ENCODE measurements around the gene RAD51B. TPM values are rescaled to one million over a fixed set of nuclear protein-coding genes. Genes with fewer than 3 reads are reported as not detected.

The RAD51B gene
- total RNA-seq, 1 experiment from 2014 or later, result 8.5 TPM

DNA sequence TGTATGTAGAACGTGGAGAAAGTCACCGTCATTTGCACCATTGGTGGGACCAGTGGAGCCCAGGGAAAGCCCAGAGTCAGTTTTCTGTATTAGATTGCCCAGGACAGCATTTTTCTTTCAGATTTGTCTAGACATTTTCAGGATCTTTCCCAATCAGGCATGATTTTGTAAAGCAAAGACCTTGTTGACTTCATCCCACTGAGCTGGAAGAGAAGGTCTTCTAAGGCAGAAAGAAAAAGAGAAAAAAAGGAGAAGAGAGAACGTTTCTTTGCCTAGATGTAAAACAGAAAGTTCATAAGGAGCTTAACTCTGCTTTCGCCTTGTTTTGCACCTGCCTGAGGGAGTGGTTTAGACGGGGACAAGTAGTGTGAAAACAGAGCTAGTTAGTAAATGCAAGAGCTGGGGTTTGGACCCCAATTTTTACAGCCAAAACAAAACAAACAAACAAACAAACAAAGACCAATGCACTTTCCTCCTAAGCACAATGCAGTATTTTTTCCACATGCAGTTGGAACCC is 700.1 kb downstream of the RAD51B start:
- no peaks in the 10 kb centered on the region for H3K36me3 ChIP-seq (ENCODE audit: control insufficient read depth, insufficient read depth, low read length)
- in situ Hi-C loops (cut with HindIII; ENCODE audit: low pct_unique_long_range_greater_than_20kb, low sequenced_read_pairs), result no loop called here
- ChIA-PET POLR2A (no interaction called here), CTCF (no interaction called here)
- TF ChIP-seq, protein P1, sequence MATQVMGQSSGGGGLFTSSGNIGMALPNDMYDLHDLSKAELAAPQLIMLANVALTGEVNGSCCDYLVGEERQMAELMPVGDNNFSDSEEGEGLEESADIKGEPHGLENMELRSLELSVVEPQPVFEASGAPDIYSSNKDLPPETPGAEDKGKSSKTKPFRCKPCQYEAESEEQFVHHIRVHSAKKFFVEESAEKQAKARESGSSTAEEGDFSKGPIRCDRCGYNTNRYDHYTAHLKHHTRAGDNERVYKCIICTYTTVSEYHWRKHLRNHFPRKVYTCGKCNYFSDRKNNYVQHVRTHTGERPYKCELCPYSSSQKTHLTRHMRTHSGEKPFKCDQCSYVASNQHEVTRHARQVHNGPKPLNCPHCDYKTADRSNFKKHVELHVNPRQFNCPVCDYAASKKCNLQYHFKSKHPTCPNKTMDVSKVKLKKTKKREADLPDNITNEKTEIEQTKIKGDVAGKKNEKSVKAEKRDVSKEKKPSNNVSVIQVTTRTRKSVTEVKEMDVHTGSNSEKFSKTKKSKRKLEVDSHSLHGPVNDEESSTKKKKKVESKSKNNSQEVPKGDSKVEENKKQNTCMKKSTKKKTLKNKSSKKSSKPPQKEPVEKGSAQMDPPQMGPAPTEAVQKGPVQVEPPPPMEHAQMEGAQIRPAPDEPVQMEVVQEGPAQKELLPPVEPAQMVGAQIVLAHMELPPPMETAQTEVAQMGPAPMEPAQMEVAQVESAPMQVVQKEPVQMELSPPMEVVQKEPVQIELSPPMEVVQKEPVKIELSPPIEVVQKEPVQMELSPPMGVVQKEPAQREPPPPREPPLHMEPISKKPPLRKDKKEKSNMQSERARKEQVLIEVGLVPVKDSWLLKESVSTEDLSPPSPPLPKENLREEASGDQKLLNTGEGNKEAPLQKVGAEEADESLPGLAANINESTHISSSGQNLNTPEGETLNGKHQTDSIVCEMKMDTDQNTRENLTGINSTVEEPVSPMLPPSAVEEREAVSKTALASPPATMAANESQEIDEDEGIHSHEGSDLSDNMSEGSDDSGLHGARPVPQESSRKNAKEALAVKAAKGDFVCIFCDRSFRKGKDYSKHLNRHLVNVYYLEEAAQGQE (IDR thresholded peaks at IDR 0.05; ENCODE audit: insufficient read depth in 1 of 2, low read depth in 2 of 2, low read length in 1 of 2), result no peak
- no peak for TF ChIP-seq TCF7L2 (IDR thresholded peaks at IDR 0.05; ENCODE audit: low read depth, low read length)
- no peak for TF ChIP-seq SIN3A (IDR thresholded peaks at IDR 0.05; ENCODE audit: borderline replicate concordance, insufficient read depth, low read depth, low read length)
- TF ChIP-seq POLR2AphosphoS5 (IDR thresholded peaks at IDR 0.05; ENCODE audit: low read depth, low read length), result no peak
- TF ChIP-seq, protein P2, sequence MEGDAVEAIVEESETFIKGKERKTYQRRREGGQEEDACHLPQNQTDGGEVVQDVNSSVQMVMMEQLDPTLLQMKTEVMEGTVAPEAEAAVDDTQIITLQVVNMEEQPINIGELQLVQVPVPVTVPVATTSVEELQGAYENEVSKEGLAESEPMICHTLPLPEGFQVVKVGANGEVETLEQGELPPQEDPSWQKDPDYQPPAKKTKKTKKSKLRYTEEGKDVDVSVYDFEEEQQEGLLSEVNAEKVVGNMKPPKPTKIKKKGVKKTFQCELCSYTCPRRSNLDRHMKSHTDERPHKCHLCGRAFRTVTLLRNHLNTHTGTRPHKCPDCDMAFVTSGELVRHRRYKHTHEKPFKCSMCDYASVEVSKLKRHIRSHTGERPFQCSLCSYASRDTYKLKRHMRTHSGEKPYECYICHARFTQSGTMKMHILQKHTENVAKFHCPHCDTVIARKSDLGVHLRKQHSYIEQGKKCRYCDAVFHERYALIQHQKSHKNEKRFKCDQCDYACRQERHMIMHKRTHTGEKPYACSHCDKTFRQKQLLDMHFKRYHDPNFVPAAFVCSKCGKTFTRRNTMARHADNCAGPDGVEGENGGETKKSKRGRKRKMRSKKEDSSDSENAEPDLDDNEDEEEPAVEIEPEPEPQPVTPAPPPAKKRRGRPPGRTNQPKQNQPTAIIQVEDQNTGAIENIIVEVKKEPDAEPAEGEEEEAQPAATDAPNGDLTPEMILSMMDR (IDR thresholded peaks at IDR 0.05), result no peak
- intact Hi-C loops (cut with micrococcal nuclease; ENCODE audit: unreplicated experiment), result no loop called here
- no peak for ATAC-seq
- no peaks in the 10 kb centered on the region for H3K4me1 ChIP-seq (ENCODE audit: control insufficient read depth, insufficient read depth, low read length)
- no TSS peak for BruUV-seq (replicated peaks)
- H3K27ac ChIP-seq (ENCODE audit: low read length), result no peak overlapping the region
- H3K9me3 ChIP-seq (ENCODE audit: control insufficient read depth, insufficient read depth, low read depth, low read length), result no peaks in the 10 kb centered on the region
- H3K4me3 ChIP-seq (ENCODE audit: low read depth in 2 of 2, low read length in 2 of 2), result no peak overlapping the region
- H3K27me3 ChIP-seq (ENCODE audit: control insufficient read depth, insufficient read depth, low read length), result no peaks in the 10 kb centered on the region
- DNase-seq (ENCODE audit: low read depth, low spot score), result no peak

DNA sequence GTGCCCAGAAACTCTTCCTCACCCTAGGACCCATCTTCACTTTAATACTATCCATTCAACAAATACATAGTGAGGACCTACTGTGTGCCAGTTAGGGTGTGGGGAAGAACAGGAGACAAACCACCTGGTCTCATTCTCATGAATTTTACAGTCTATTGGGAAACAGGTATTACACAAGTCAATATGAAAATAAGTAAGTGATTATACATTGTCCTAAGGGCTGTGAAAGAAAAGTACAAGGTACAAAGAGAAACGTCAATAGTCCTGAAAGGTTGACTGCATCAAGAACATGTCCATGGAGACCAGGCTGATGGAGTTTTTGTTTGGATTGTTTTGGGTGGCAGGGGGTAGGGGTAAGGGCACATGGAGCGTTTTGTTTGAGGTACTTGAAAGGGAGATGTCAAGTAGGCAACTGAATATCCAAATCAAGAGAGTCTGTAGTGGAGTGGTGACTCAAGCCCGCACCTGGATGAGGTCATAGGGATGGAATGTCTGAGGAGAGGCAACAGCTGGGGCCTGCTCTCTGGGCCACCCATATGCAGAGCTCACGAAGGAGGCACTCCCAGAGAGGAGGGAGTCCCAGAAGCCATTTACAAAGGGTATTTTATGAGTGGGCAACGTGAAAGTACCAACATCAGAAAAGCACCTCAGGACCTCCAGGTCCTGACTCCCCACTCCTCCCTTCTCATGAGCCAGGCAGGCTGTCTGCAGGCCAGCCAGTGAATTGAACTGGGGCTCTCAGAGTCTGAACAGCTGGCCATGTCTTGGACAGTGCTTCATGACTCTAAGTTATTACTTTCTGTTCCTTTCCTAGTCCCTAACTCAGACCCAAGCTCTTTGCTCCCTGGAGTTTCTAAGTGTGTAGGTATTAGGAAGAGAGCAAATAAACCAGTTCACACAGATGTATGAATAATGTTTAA is 701.3 kb downstream of the RAD51B start:
- no peaks in the 10 kb centered on the region for H3K4me1 ChIP-seq (ENCODE audit: control insufficient read depth, insufficient read depth, low read length)
- no peaks in the 10 kb centered on the region for H3K9me3 ChIP-seq (ENCODE audit: control insufficient read depth, insufficient read depth, low read depth, low read length)
- no peak overlapping the region for H3K27ac ChIP-seq (ENCODE audit: low read length)
- ChIA-PET POLR2A (no interaction called here), CTCF (no interaction called here)
- no peak overlapping the region for H3K4me3 ChIP-seq (ENCODE audit: low read depth in 2 of 2, low read length in 2 of 2)
- TF ChIP-seq SIN3A (IDR thresholded peaks at IDR 0.05; ENCODE audit: borderline replicate concordance, insufficient read depth, low read depth, low read length), result no peak
- intact Hi-C loops (cut with micrococcal nuclease; ENCODE audit: unreplicated experiment) (no loop called here), in situ Hi-C loops (cut with HindIII; ENCODE audit: low pct_unique_long_range_greater_than_20kb, low sequenced_read_pairs) (no loop called here)
- DNase-seq (ENCODE audit: low read depth, low spot score) (no peak), ATAC-seq (no peak; the same call in 1 of the 2 replicates)
- H3K27me3 ChIP-seq (ENCODE audit: control insufficient read depth, insufficient read depth, low read length), result no peaks in the 10 kb centered on the region
- BruUV-seq (replicated peaks), result no TSS peak
- H3K36me3 ChIP-seq (ENCODE audit: control insufficient read depth, insufficient read depth, low read length), result no peaks in the 10 kb centered on the region

DNA sequence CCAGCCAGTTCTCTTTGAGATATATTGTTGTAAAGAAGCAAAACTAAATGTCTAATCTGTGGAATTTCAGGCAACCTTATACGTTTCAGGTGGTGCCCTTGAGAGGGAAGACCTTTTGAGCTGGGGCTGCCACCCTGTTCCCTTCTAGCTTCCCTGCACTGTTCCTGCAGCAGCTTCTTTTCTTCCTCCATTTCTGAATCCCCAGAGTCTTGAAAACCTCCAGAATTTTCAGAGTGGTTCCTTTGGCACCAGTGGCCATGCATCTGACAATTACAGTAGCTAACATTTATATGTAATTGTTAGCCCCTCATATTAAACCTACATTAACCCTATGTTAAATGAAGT is 702.0 kb downstream of the RAD51B start:
- TF ChIP-seq POLR2AphosphoS5 (IDR thresholded peaks at IDR 0.05; ENCODE audit: low read depth, low read length) (no peak), TCF7L2 (IDR thresholded peaks at IDR 0.05; ENCODE audit: low read depth, low read length) (no peak), SIN3A (IDR thresholded peaks at IDR 0.05; ENCODE audit: borderline replicate concordance, insufficient read depth, low read depth, low read length) (no peak)
- TF ChIP-seq, protein P2 (IDR thresholded peaks at IDR 0.05), result no peak
- TF ChIP-seq, protein P1 (IDR thresholded peaks at IDR 0.05; ENCODE audit: insufficient read depth in 1 of 2, low read depth in 2 of 2, low read length in 1 of 2), result no peak
- ATAC-seq (no peak), DNase-seq (ENCODE audit: low read depth, low spot score) (no peak)
- in situ Hi-C loops (cut with HindIII; ENCODE audit: low pct_unique_long_range_greater_than_20kb, low sequenced_read_pairs), result no loop called here
- no TSS peak for BruUV-seq (replicated peaks)
- H3K27ac ChIP-seq (ENCODE audit: low read length), result no peak overlapping the region
- H3K4me1 ChIP-seq (ENCODE audit: control insufficient read depth, insufficient read depth, low read length), result no peaks in the 10 kb centered on the region
- H3K27me3 ChIP-seq (ENCODE audit: control insufficient read depth, insufficient read depth, low read length), result no peaks in the 10 kb centered on the region
- intact Hi-C loops (cut with micrococcal nuclease; ENCODE audit: unreplicated experiment), result no loop called here
- H3K4me3 ChIP-seq (ENCODE audit: low read depth in 2 of 2, low read length in 2 of 2), result no peak overlapping the region
- ChIA-PET POLR2A (no interaction called here), CTCF (no interaction called here)
- no peaks in the 10 kb centered on the region for H3K9me3 ChIP-seq (ENCODE audit: control insufficient read depth, insufficient read depth, low read depth, low read length)
- no peaks in the 10 kb centered on the region for H3K36me3 ChIP-seq (ENCODE audit: control insufficient read depth, insufficient read depth, low read length)
